Measurements from ENCODE around the gene HK3. TPM values are rescaled to one million over a fixed set of nuclear protein-coding genes. Genes with fewer than 3 reads are reported as not detected.

HK3 gene
- polyA plus RNA-seq, 4 donors = 0.42 to 1.3 (median 0.60) TPM

- DNase-seq (ENCODE audit: low read depth in 4 of 4, low spot score in 3 of 4) = no peak
These were observed 47.1 kb downstream of the HK3 start for GRCh38 chr5:176851871-176852658.

- DNase-seq (ENCODE audit: low read depth in 4 of 4, low spot score in 3 of 4) = no peak
These were observed 47.8 kb downstream of the HK3 start for GRCh38 chr5:176851380-176851779.

- no peak for DNase-seq (ENCODE audit: low read depth in 4 of 4, low spot score in 3 of 4)
These were observed 48.5 kb downstream of the HK3 start for GRCh38 chr5:176850371-176851245.

GRCh38 chr5:176849611-176850227 is 49.4 kb downstream of the HK3 start:
- no peak for DNase-seq (ENCODE audit: low read depth in 4 of 4, low spot score in 3 of 4)

- DNase-seq (ENCODE audit: low read depth in 4 of 4, low spot score in 3 of 4) = no peak
These were observed 50.5 kb downstream of the HK3 start for GRCh38 chr5:176848651-176849050.

- no peak for DNase-seq (ENCODE audit: low read depth in 4 of 4, low spot score in 3 of 4)
These were observed 51.3 kb downstream of the HK3 start for GRCh38 chr5:176847726-176848290.

- no peak for DNase-seq (ENCODE audit: low read depth in 4 of 4, low spot score in 3 of 4)
These were observed 52.0 kb downstream of the HK3 start for GRCh38 chr5:176847148-176847547.

- DNase-seq (ENCODE audit: low read depth in 4 of 4, low spot score in 3 of 4) = no peak
These were observed 52.6 kb downstream of the HK3 start for GRCh38 chr5:176846335-176847140.

GRCh38 chr5:176845392-176845713 is 53.8 kb downstream of the HK3 start:
- DNase-seq (ENCODE audit: low read depth in 4 of 4, low spot score in 3 of 4) = no peak

GRCh38 chr5:176844706-176845391 is 54.3 kb downstream of the HK3 start:
- no peak for DNase-seq (ENCODE audit: low read depth in 4 of 4, low spot score in 3 of 4)

GRCh38 chr5:176844281-176844680 is 54.9 kb downstream of the HK3 start:
- DNase-seq (ENCODE audit: low read depth in 4 of 4, low spot score in 3 of 4) = no peak

- DNase-seq (ENCODE audit: low read depth in 4 of 4, low spot score in 3 of 4) = no peak
These were observed 55.5 kb downstream of the HK3 start for GRCh38 chr5:176843673-176844072.

- peak; percentile 87 to 91 (median 90) for DNase-seq (ENCODE audit: low read depth in 4 of 4, low spot score in 3 of 4)
These were observed 61.4 kb downstream of the HK3 start for GRCh38 chr5:176837707-176838115.

- DNase-seq (ENCODE audit: low read depth in 4 of 4, low spot score in 3 of 4) = no peak
These were observed 62.1 kb downstream of the HK3 start for GRCh38 chr5:176836811-176837706.

- DNase-seq (ENCODE audit: low read depth in 4 of 4, low spot score in 3 of 4) = no peak
These were observed 63.2 kb downstream of the HK3 start for GRCh38 chr5:176835918-176836317.

GRCh38 chr5:176833286-176833685 is 65.9 kb downstream of the HK3 start:
- no peak for DNase-seq (ENCODE audit: low read depth in 4 of 4, low spot score in 3 of 4)

- DNase-seq (ENCODE audit: low read depth in 4 of 4, low spot score in 3 of 4) = no peak
These were observed 67.0 kb downstream of the HK3 start for GRCh38 chr5:176832162-176832561.

- DNase-seq (ENCODE audit: low read depth in 4 of 4, low spot score in 3 of 4) = no peak
These were observed 67.7 kb downstream of the HK3 start for GRCh38 chr5:176831425-176831824.

GRCh38 chr5:176830995-176831423 is 68.1 kb downstream of the HK3 start:
- no peak for DNase-seq (ENCODE audit: low read depth in 4 of 4, low spot score in 3 of 4)
